HG03025 (cell line): ENCODE data around the gene CLCN3.
"Not testable (repeated sequence)": the region's sequence is repeated elsewhere in the genome, so short reads cannot be mapped to it uniquely, and the experiment has no call there.

Experiments used
- ATAC-seq: cut with Tn5 transposase; IDR thresholded peaks from one replicate; pipeline ENCODE4 v1.9.1; 2021; ENCODE audit warnings: mild to moderate bottlenecking, moderate library complexity; ENCODE audit not compliant: unreplicated experiment, low FRiP score

Gene CLCN3

DNA sequence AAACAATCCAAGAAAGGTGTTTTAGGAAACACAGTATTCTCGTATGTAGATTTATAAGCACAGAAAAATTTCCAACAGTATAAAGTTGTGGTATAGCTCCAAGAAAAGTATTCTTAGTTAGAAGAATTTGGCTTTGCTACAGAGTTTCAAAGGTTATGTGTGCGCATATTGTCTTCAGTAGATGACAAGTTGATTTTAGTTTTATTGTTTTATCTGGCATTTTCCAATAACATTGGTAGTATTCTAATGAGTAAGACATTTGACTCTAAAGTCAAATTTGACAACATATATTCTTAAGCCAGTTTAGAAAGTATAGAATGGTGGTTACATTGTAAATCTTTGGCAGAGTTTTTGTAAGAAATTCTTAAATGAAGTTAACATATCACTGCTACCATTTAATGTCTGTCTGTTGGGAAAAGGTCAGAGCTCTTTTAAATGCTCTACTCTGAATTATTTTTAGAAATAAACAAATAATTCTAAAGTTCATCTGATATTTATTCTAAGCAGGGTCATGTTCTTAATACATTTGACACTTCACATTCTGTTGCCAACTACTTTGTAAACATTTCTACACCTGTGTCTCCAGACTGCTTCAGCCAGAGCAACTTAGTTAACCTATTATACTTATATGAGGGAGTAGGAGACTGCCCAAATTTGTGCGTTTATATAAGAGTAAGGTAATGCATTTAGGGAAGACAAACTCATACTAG is 30.0 kb downstream of the CLCN3 start:
- no peak for ATAC-seq

DNA sequence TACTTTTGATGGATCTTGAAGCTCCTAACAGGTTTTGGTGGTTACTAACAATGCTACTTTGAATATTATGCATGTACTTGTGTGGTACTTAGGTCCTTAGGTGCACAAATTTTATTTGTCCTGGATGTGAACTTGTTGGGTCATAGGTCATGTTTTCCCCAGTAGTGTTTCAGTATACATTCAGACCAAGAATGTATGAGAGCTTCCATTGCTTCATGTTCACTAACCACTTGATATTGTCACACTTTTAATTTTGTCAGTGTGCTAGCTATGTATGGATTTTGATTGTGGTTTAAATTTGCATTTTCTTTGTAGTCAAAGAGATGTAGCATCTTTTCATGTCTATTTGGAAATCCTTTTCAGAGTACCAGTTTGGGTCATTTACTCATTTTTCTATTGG is 32.2 kb downstream of the CLCN3 start:
- no peak for ATAC-seq

DNA sequence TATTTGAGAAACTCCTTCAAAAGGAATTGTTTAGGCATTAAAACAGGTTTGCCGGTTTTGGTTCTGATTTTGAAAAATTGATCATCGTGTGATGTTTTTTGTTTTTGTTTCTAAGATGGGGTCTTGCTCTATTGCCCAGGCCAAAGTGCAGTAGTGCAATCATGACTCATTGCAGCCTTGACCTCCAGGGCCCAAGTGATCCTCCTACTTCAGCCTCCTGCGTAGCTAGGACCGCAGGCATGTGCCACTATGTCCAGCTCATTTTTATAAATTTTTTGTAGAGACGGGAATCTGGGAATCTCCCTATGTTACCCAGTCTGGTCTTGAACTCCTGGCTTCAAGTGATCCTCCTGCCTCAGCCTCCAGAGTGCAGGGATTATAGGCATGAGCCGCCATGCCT is 35.0 kb downstream of the CLCN3 start:
- ATAC-seq: no peak

DNA sequence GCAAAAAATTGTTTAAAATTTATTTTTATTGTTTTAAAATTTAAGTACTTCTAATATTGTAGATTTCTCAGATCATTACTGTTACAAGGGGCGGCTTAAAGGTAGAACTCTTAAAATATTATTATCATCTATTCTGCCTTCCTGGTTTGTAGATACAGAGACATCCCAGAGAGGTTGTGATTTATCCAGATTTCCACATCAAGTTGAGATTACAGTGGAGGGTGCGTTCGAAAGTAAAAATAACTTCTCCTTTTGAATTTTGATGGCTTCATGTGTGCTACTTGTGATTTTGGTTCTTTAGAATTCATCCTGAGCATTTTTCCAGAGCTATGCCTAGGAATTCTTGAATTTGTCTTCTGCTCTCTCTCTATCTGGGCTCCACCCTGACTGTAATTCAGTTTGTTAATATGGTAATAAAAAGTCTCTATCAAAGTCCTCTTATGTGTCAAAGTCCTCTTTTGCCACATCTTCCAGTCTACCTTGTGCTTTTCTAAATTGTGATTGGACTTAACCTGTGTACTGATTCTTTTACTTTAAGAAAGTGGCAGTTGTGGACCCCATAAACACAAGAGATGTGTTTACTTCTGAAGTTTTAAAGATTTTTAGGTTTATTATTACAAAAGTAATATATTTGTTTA is 37.2 kb downstream of the CLCN3 start:
- no peak for ATAC-seq

DNA sequence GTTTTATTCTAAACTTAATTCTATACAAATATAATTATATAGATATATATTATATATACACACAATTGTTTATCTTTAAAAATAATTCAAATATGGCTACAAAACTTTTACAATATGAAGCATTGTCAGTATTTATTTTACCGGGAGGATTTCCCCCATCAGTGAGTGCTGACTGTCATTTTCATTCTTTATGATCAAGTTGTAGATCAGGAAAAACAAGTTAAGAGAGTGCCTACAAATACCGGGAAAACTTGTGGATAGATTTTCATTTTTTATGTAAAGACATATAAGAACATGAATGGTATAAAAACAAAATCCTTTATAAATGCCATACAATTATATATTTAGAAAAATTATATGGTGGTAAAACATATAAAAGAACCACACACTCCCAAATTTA is 37.8 kb downstream of the CLCN3 start:
- no peak for ATAC-seq

DNA sequence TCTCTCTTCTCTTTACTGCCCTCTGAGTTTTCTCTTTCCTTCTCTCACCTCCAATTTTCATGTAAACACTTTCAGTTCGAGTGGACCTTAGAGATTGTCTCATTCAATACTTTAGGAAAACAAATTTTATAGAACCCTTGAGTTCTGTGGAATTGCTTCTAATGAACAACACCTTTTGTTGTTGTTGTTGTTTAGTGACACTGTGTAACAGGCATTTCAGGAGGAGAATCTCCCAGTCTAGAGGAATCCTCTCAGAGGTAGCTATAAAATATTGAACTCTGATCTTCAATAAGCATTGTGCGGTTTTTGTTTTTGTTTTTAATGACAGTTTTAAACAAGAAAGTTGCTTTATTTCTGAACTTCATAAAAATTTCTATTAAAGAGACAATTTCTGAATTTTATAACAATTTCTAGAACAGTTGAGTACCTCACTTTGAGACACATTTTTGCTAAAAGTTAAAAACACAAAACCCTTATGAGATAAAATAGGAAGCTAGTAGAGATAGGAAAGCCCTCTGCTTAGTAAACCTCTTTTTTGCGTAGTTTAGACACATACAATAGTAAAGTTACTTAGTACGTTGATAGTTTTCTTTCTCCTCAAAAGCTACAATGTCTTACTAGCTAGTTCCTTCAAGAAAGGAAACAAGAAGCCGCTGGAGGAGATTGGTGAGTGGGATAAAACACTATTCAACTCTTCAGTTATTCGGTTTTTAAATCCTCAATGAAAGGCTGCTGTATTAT is 38.8 kb downstream of the CLCN3 start:
- no peak for ATAC-seq

DNA sequence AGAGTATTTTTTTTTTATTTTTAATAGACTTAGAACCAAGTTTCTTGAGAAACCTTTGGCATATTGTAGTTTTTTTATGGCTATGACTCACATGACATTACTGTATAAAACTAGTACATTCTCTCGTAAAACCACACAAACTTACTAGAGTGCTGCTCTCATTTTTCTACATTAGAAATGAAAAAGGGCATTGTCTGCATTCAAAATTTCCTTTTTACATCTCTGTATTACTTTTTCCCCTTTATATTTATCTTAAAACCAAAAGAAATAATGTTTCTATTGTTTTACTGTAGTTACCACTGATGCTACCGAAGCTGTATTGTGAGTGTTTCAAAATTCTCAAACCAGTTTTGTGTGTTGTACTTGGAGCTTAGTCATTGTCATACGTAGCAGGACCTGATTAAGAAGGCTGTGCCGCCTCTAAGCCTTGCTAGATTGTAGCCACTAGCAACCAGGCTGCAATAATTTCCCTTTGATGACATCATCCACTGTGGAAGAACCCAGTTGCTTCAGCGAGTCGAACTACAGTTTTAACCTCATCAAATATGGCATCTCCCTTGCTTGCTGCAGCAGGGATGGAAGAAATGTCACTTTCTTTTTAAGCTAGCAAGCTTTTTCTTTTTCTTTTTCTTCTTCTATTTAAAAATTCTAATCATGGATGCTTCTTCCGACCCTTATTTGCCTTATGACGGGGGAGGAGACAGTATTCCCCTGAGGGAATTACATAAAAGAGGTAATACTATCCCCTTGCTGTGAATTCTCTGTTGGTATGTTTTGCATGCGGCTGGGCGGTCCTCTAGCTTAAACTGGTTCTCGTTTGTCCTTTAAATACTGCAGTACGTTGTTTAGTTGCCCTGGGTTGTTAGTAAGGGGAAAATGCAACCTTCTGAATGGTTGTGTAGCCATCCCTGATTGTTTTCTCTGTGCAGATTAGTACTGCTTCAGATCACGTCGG is 39.6 kb downstream of the CLCN3 start:
- peak; percentile 96 for ATAC-seq

DNA sequence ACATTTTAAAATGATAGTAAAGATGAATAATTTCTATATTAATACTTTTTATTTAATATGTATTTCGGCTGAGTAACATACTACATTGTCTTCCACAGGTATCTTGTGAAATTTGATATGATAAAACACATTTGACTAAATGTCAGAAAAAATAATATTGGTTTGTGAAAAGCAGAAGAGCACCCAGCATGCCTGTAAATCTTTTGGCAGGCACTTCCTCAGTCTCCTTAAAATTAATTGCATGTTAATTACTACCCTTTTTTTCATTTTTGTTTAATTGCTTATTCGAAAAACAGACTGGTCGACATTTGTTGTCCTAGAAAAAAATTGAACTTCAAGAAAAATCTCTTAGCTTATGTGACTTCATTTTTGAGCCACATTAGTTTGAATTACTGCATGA is 40.6 kb downstream of the CLCN3 start:
- no peak for ATAC-seq

DNA sequence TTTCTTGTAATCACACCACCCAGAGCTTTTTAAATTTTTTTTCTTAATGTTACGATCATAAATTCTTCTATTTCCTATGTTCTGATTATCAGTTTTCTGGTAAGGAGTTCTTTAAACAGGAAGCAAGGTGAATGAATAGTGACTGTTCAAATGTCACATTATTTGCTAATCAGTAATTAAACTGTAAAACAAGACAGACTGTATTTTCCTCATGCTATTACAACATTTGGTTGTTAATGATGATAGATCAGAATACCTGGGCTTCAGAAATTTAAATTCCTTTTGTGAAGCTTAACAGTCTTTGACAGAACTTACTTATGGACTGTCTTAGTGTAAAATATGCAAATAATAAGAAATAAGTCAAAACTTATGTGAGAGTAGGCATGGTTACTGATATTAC is 41.4 kb downstream of the CLCN3 start:
- ATAC-seq: no peak

DNA sequence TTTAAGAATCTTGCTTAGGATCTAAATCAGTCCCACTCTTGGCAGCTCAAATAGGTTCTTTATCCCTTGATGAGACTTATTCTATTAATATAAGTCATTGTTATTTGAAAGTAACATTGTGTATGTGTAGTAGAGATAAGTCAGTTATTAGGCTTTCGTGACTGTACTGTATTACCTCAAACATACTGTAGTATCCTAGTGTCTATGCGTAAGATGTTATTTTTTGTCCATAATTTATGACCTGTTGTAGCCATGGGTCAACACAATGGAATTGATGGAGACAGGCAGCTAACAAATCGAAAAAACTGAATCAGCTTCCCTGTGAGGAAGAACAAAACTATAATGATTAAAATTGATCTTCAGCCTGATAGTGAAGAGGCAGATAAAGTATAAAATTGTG is 41.8 kb downstream of the CLCN3 start:
- ATAC-seq: no peak

DNA sequence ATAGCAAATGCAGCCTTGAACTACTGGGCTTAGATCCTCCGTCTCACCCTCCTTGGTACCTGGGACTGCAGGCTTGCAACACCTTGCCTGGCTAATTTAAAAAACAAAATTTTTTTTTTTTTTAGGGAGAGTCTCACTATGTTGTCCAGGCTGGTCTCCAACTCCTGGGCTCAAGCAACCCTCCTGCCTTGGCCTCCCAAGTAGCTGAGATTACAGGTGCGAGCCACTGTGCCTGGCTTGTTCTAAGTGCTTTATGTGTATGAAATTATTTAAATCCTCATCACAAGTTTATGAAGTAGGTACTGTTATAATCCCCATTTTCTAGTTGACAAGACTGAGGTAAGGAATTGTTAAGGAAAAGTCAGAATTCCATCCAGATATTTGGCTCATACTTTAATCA is 43.0 kb downstream of the CLCN3 start:
- no peak for ATAC-seq

DNA sequence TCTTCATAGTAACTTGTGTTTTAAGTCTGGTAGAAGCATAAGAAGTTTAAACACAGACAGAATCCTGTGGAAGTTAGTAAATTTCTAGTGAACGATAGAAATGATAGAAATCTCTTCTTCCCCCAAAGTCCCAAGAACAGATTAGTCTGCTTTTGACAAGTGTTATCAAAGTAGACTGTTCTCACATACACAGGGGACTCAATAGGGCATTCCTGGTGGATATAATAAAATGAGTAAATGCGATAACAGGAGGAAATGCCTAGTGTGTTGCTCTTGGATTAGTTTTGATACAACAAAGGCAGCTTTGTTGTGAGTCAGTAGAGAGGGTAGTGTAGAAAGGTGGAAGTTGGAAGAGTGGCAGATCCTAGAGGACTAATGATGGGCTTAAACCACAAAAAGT is 43.5 kb downstream of the CLCN3 start:
- ATAC-seq: no peak

DNA sequence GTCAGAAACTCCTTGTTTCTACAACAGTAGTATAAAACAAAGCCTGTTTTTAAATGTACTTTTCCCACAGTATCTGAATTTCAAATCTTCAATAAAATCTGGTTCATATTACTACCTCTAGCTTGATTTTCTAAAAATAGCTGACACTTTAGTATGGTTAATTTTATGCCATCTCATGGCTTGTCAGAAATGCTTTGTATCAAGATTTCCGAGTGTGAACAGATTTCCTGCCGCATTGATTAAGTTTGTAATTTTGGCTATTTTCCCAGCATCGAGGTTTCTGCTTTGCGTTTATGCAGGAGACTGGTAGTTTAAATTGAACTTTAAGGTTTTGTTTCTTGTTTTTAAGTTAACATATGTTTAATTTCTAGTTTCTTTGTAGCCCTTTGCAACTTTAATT is 44.2 kb downstream of the CLCN3 start:
- ATAC-seq: no peak

DNA sequence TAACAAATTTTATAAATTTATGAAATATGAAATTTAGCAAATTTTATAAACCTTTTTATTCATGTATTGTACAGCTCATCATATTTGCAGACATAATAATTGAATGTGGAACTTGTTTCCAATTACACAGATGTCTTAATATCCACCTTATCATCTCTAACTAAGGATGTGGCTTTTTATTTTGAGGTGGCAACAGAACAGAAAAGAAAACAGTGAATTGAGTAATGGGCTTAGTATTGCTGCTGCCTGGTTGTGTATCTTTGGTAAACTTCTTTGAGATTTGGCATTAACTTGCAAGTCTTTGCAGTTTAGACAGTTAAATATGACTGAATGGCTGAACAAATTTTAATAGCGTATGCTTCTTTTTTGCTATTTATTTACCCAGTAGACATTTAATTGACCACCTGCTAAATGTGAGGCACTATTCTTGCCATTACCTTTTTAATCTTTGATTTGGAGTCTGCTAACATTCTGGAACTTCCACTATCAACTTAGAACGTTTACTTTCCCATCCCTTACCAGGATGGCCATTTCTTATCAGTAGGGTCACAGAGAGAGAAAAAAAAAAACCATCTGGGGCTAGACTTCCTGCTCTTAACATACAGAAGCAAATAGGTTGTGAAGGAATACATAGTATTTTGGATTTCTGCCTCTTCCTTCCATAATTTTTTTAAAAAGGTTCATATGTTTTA is 44.8 kb downstream of the CLCN3 start:
- no peak for ATAC-seq

DNA sequence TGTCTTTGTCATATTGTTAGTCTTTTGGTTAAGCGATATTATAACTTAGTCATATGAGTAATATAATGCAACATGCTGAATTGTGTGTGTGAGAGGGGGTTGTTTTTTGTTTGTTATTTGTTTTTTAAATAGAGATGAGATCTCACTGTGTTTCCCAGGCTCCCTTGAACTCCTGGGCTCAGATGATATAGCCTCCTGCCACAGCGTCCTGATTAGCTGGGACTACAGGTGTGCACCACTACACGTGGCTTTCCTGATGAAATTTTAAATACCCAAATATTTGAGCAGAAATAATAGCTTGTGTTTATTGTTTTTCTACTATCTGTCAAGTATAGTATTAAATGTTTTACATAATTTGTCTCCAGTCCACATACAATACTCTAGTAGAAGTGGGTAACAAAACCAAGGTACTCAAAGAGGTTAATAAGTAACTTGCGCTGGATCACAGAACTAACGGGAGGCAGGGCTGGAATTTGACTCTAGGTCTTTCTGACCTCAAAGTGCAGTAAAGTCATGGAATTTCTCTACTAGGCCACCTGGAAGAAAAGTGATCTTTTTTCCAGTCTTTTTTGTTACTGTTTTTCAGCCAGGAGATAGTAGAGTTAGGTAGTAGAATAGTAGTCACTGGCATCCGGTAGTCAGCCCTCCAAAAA is 47.8 kb downstream of the CLCN3 start:
- ATAC-seq: no peak

DNA sequence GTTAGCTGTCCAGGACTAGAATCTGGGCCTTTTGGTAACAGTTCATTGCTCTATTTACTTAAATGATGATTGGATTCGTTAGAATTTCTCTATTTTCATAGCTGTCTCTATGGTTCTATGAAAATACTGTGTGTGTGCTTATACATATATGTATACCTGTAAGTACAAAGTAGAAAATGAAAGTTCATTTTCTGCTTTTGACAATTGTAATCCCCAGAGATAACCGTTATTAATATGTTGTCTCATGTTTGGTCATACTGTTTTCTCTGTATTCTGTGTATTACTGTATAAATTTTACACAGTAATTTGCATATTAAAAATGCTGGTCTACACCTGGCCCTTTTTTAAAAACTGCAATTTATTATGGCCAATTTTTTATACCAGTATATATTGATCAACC is 55.4 kb downstream of the CLCN3 start:
- ATAC-seq: no peak

DNA sequence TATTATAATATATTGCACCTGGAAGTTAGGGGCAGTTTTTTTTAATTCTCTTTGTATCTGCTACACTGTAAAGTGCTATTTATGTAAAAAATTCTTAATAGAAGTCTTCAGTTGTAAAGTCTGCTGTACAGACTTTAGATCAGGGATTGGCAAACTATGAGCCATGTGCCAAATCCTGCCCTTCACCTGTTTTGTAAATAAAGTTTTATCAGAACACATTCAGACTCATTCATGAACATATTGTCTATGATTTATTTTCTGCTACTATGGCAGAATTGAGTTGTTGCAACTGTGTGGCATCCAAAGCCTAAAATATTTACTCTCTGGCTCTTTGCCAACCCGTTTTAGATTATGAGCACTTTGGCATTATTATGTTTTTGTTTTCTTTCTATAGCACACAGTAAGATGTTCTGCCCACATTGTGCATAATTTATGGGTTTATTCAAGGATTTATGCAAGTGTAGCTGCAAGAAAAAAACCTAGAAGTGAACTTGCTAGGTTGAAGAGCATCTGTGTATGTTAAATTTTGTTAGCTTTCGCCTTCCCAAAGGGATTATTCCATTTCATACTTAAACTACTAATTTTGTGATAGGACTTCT is 56.9 kb downstream of the CLCN3 start:
- no peak for ATAC-seq

DNA sequence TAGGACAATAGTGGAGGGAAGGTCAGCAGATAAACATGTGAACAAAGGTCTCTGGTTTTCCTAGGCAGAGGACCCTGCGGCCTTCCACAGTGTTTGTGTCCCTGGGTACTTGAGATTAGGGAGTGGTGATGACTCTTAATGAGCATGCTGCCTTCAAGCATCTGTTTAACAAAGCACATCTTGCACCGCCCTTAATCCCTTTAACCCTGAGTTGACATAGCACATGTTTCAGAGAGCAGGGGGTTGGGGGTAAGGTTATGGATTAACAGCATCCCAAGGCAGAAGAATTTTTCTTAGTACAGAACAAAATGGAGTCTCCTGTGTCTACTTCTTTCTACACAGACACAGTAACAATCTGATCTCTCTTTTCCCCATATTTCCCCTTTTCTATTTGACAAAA is 58.1 kb downstream of the CLCN3 start:
- ATAC-seq: not testable (repeated sequence)

DNA sequence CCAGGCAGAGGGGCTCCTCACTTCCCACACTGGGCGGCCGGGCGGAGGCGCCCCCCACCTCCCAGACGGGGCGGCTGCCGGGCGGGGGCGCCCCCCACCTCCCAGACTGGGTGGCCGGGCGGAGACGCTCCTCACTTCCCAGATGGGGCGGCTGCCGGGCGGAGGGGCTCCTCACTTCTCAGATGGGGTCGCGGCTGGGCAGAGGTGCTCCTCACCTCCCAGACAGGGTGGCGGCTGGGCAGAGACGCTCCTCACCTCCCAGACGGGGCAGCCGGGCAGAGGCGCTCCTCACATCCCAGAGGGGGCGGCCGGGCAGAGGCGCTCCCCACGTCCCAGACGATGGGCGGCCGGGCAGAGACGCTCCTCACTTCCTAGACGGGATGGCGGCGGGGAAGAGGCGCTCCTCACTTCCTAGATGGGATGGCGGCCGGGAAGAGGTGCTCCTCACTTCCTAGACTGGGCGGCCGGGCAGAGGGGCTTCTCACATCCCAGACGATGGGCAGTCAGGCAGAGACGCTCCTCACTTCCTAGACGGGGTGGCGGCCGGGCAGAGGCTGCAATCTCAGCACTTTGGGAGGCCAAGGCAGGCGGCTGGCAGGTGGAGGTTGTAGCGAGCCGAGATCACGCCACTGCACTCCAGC is 58.7 kb downstream of the CLCN3 start:
- ATAC-seq: not testable (repeated sequence)
